ENCODE data around the gene PMS1. TPM values are rescaled to one million over a fixed set of nuclear protein-coding genes. Genes with fewer than 3 reads are reported as not detected.
"Not testable (repeated sequence)": the region's sequence is repeated elsewhere in the genome, so short reads cannot be mapped to it uniquely, and the experiment has no call there.

Gene PMS1
- 20.1 TPM for total RNA-seq

- Histone ChIP-seq H3K4me1 (peaks cover 51% of the 10 kb centered on the region), H3K9me3 (no peaks in the 10 kb centered on the region), H3K4me3 (peak within 1 kb of the TSS; percentile 60 to 84), H3K36me3 (peaks cover 0 to 16% of the 10 kb centered on the region in 2 donors), H3K27ac (peak within 1 kb of the TSS; percentile 91), H3K27me3 (no peaks in the 10 kb centered on the region)
- intact Hi-C loops (cut with DNase I), result no loop called here
- no peak for TF ChIP-seq CTCF (IDR thresholded peaks at IDR 0.05)
- TF ChIP-seq POLR2AphosphoS5 (IDR thresholded peaks at IDR 0.05; ENCODE audit: insufficient read depth in 1 of 2, low read depth in 1 of 2), result peak; percentile 85 to 98
- peak in 1 of 2 donors; percentile 81 for TF ChIP-seq POLR2A (IDR thresholded peaks at IDR 0.05)
- peak in 1 of 2 donors; percentile 95 for DNase-seq (ENCODE audit: extremely low spot score in 2 of 2)
These were observed at the start of gene PMS1, which contains the start of gene ORMDL1 for GRCh38 chr2:189783927-189784867. PMS1 (plus strand) TSS chr2:189784450; CDS start chr2:189791810, 7,360 bp downstream. ORMDL1 (minus strand) TSS chr2:189784339; CDS start chr2:189782595, 1,744 bp downstream.

- intact Hi-C loops (cut with DNase I), result no loop called here
- DNase-seq (ENCODE audit: extremely low spot score in 2 of 2), result no peak
These were observed 33.1 kb upstream of the PMS1 start for GRCh38 chr2:189751080-189751658.

GRCh38 chr2:189756311-189756952 is 27.8 kb upstream of the PMS1 start:
- DNase-seq (ENCODE audit: extremely low spot score in 2 of 2), result no peak
- Histone ChIP-seq H3K36me3 (peaks cover 0 to 11% of the 10 kb centered on the region in 2 donors), H3K9me3 (no peaks in the 10 kb centered on the region), H3K4me3 (no peak overlapping the region), H3K27me3 (no peaks in the 10 kb centered on the region), H3K4me1 (no peaks in the 10 kb centered on the region), H3K27ac (no peak overlapping the region)
- intact Hi-C loops (cut with DNase I), result no loop called here
- TF ChIP-seq CTCF (IDR thresholded peaks at IDR 0.05) (no peak), POLR2A (IDR thresholded peaks at IDR 0.05) (no peak), POLR2AphosphoS5 (IDR thresholded peaks at IDR 0.05; ENCODE audit: insufficient read depth in 1 of 2, low read depth in 1 of 2) (no peak)

More at GRCh38 chr2:189751080-189751658, 33.1 kb upstream of the PMS1 start:
- TF ChIP-seq POLR2A (IDR thresholded peaks at IDR 0.05) (no peak), CTCF (IDR thresholded peaks at IDR 0.05) (peak in 2 of 3 experiments; percentile 25 to 36)
- Histone ChIP-seq H3K27ac (no peak overlapping the region), H3K4me3 (no peak overlapping the region), H3K36me3 (peaks cover 0 to 34% of the 10 kb centered on the region in 2 donors), H3K4me1 (no peaks in the 10 kb centered on the region), H3K27me3 (no peaks in the 10 kb centered on the region), H3K9me3 (no peaks in the 10 kb centered on the region)

GRCh38 chr2:189760154-189760553 is 24.1 kb upstream of the PMS1 start:
- H3K36me3 ChIP-seq; H3K9me3 ChIP-seq; H3K4me1 ChIP-seq; DNase-seq (ENCODE audit: extremely low spot score in 2 of 2); H3K27ac ChIP-seq; intact Hi-C loops (cut with DNase I); H3K27me3 ChIP-seq; H3K4me3 ChIP-seq: not testable (repeated sequence)

GRCh38 chr2:189762229-189762550 is 22.1 kb upstream of the PMS1 start:
- H3K4me3 ChIP-seq, result peak overlapping the region; percentile 67 to 77
- peaks cover 5% of the 10 kb centered on the region for H3K4me1 ChIP-seq
- H3K9me3 ChIP-seq, result no peaks in the 10 kb centered on the region
- TF ChIP-seq CTCF (IDR thresholded peaks at IDR 0.05) (no peak), POLR2A (IDR thresholded peaks at IDR 0.05) (no peak), POLR2AphosphoS5 (IDR thresholded peaks at IDR 0.05; ENCODE audit: insufficient read depth in 1 of 2, low read depth in 1 of 2) (no peak)
- intact Hi-C loops (cut with DNase I), result no loop called here
- peak overlapping the region; percentile 95 for H3K27ac ChIP-seq
- H3K27me3 ChIP-seq, result no peaks in the 10 kb centered on the region
- DNase-seq (ENCODE audit: extremely low spot score in 2 of 2), result peak in 1 of 2 donors; percentile 83
- H3K36me3 ChIP-seq, result peaks cover 0 to 5% of the 10 kb centered on the region in 2 donors
